Measurements from ENCODE around the gene LRRC56.

The LRRC56 gene

GRCh38 chr11:534396-535209 is 2.7 kb upstream of the LRRC56 start (continued):
- TF ChIP-seq CTCF (tag by site-specific recombination; IDR thresholded peaks at IDR 0.05) (peak; percentile 49; the same call in 1 of the 2 replicates), GFI1B (tag by site-specific recombination; IDR thresholded peaks at IDR 0.05) (no peak), PRDM6 (tag by site-specific recombination; IDR thresholded peaks at IDR 0.05) (no peak), ZNF362 (tag by site-specific recombination; IDR thresholded peaks at IDR 0.05) (no peak), YY1 (tag by site-specific recombination; IDR thresholded peaks at IDR 0.05) (no peak), TCF7L2 (IDR thresholded peaks at IDR 0.05; ENCODE audit: borderline replicate concordance, low read depth, low read length) (no peak), ZNF707 (tag by site-specific recombination; IDR thresholded peaks at IDR 0.05) (no peak), ZSCAN18 (tag by site-specific recombination; IDR thresholded peaks at IDR 0.05) (no peak), TRIM28 (IDR thresholded peaks at IDR 0.05; ENCODE audit: borderline replicate concordance, low read length) (no peak), ZNF521 (tag by site-specific recombination; IDR thresholded peaks at IDR 0.05) (no peak), ZNF692 (tag by site-specific recombination; IDR thresholded peaks at IDR 0.05) (no peak), ZNF624 (tag by site-specific recombination; IDR thresholded peaks at IDR 0.05) (no peak), ZNF639 (tag by site-specific recombination; IDR thresholded peaks at IDR 0.05) (no peak)

GRCh38 chr11:535210-535518 is 2.2 kb upstream of the LRRC56 start:
- no peak for TF ChIP-seq GLIS2 (tag by site-specific recombination; IDR thresholded peaks at IDR 0.05)
- TF ChIP-seq BCL11B (tag by site-specific recombination; IDR thresholded peaks at IDR 0.05; ENCODE audit: low read depth), result no peak
- no peak for TF ChIP-seq ZNF366 (tag by site-specific recombination; conservative IDR thresholded peaks at IDR 0.05)
- TF ChIP-seq ZFP69B (tag by site-specific recombination; IDR thresholded peaks at IDR 0.05), result no peak
- TF ChIP-seq GLIS1 (tag by site-specific recombination; IDR thresholded peaks at IDR 0.05), result no peak
- H3K4me3 ChIP-seq (ENCODE audit: low read depth, low read length), result peak overlapping the region; percentile 72
- H3K27ac ChIP-seq (ENCODE audit: extremely low read depth, low read depth, low read length), result peak overlapping the region; percentile 83; the same call in 1 of the 2 replicates
- POLR2A ChIA-PET, result interaction anchor here (0.7 to 2.7 kb wide), 8 partner anchors 20 to 261 kb away, joined by 3 to 11 read pairs (median 5); partner anchors contain the start of genes IRF7, PHRF1, RNH1 and TALDO1
- H3K4me1 ChIP-seq (ENCODE audit: control insufficient read depth, insufficient read depth, low read length), result no peaks in the 10 kb centered on the region
- CTCF ChIA-PET, result interaction anchor here (0.6 to 1.4 kb wide), 3 partner anchors 16 to 187 kb away, joined by 3 read pairs; no protein-coding TSS in a partner anchor
- peaks cover 0 to 37% of the 10 kb centered on the region in 2 experiments; a peak in 1 of 3 replicates for H3K36me3 ChIP-seq (ENCODE audit: control insufficient read depth in 2 of 2, insufficient read depth in 1 of 2, low read length in 2 of 2)
- H3K9me3 ChIP-seq (ENCODE audit: control insufficient read depth, insufficient read depth, low read depth, low read length), result no peaks in the 10 kb centered on the region

Data from HEK293 (cell line).